Muscle layer of colon (tissue), 2 donors: ENCODE data around the gene RYR2.

Source experiments
- H3K27ac ChIP-seq: one replicate; pipeline ENCODE4 v1.7.0; 2013; ENCODE audit warnings: low read depth, mild to moderate bottlenecking, low read length, moderate library complexity
- H3K27me3 ChIP-seq, 2 donors: one replicate each; pipeline ENCODE4 v1.7.0; 2013; ENCODE audit warnings: low read length in 2 of 2, mild to moderate bottlenecking in 2 of 2; ENCODE audit not compliant: insufficient read depth in 2 of 2, control insufficient read depth in 1 of 2
- H3K36me3 ChIP-seq: one replicate; pipeline ENCODE4 v1.7.0; 2013; ENCODE audit warnings: mild to moderate bottlenecking, low read length; ENCODE audit not compliant: insufficient read depth
- H3K4me1 ChIP-seq: one replicate; pipeline ENCODE4 v1.7.0; 2013; ENCODE audit warnings: mild to moderate bottlenecking, low read length; ENCODE audit not compliant: insufficient read depth
- H3K4me3 ChIP-seq, 2 donors: one replicate each; pipeline ENCODE4 v1.7.0; 2013; ENCODE audit warnings: low read length in 2 of 2, low read depth in 1 of 2, mild to moderate bottlenecking in 1 of 2, moderate library complexity in 1 of 2
- H3K9ac ChIP-seq: one replicate; pipeline ENCODE4 v1.7.0; 2013; ENCODE audit warnings: low read length
- H3K9me3 ChIP-seq: one replicate; pipeline ENCODE4 v1.7.0; 2013; ENCODE audit warnings: mild to moderate bottlenecking, low read length
- donor health status: abdominal sarcoma.
- donor health status: Adenocarcinoma of cecum.

The RYR2 gene

GRCh38 chr1:237237721-237238120, 195.7 kb downstream of the RYR2 start:
- no peaks in the 10 kb centered on the region for H3K27me3 ChIP-seq
- H3K27ac ChIP-seq = no peak overlapping the region
- no peaks in the 10 kb centered on the region for H3K9me3 ChIP-seq
- no peak overlapping the region for H3K9ac ChIP-seq
- no peak overlapping the region for H3K4me3 ChIP-seq
- no peaks in the 10 kb centered on the region for H3K36me3 ChIP-seq
- peaks cover 19% of the 10 kb centered on the region for H3K4me1 ChIP-seq

- Histone ChIP-seq H3K9me3 (no peaks in the 10 kb centered on the region), H3K27ac (no peak overlapping the region), H3K9ac (no peak overlapping the region), H3K4me3 (no peak overlapping the region), H3K27me3 (no peaks in the 10 kb centered on the region), H3K36me3 (no peaks in the 10 kb centered on the region), H3K4me1 (peaks cover 19% of the 10 kb centered on the region)
Observed at GRCh38 chr1:237239248-237239647, 197.3 kb downstream of the RYR2 start.

GRCh38 chr1:237241038-237241437, 199.1 kb downstream of the RYR2 start:
- Histone ChIP-seq H3K36me3 (no peaks in the 10 kb centered on the region), H3K4me1 (peaks cover 9% of the 10 kb centered on the region), H3K27me3 (no peaks in the 10 kb centered on the region), H3K27ac (no peak overlapping the region), H3K9me3 (no peaks in the 10 kb centered on the region), H3K9ac (no peak overlapping the region), H3K4me3 (no peak overlapping the region)

GRCh38 chr1:237244778-237245177, 202.8 kb downstream of the RYR2 start:
- H3K27me3 ChIP-seq = no peaks in the 10 kb centered on the region
- H3K9ac ChIP-seq = no peak overlapping the region
- H3K27ac ChIP-seq = no peak overlapping the region
- peaks cover 3% of the 10 kb centered on the region for H3K4me1 ChIP-seq
- H3K4me3 ChIP-seq = no peak overlapping the region
- no peaks in the 10 kb centered on the region for H3K9me3 ChIP-seq
- no peaks in the 10 kb centered on the region for H3K36me3 ChIP-seq

- H3K4me1 ChIP-seq = no peaks in the 10 kb centered on the region
- no peaks in the 10 kb centered on the region for H3K9me3 ChIP-seq
- H3K4me3 ChIP-seq = no peak overlapping the region
- no peak overlapping the region for H3K9ac ChIP-seq
- no peaks in the 10 kb centered on the region for H3K36me3 ChIP-seq
- H3K27me3 ChIP-seq = no peaks in the 10 kb centered on the region
- H3K27ac ChIP-seq = no peak overlapping the region
Observed at GRCh38 chr1:237247442-237247841, 205.5 kb downstream of the RYR2 start.

- H3K36me3 ChIP-seq = no peaks in the 10 kb centered on the region
- H3K27me3 ChIP-seq = no peaks in the 10 kb centered on the region
- H3K27ac ChIP-seq = no peak overlapping the region
- H3K9me3 ChIP-seq = no peaks in the 10 kb centered on the region
- no peaks in the 10 kb centered on the region for H3K4me1 ChIP-seq
- no peak overlapping the region for H3K9ac ChIP-seq
- no peak overlapping the region for H3K4me3 ChIP-seq
Observed at GRCh38 chr1:237249120-237249519, 207.1 kb downstream of the RYR2 start.

- Histone ChIP-seq H3K9me3 (no peaks in the 10 kb centered on the region), H3K27ac (no peak overlapping the region), H3K27me3 (no peaks in the 10 kb centered on the region), H3K9ac (no peak overlapping the region), H3K36me3 (no peaks in the 10 kb centered on the region), H3K4me3 (no peak overlapping the region), H3K4me1 (no peaks in the 10 kb centered on the region)
Observed at GRCh38 chr1:237250055-237250454, 208.1 kb downstream of the RYR2 start.

- Histone ChIP-seq H3K36me3 (no peaks in the 10 kb centered on the region), H3K9me3 (no peaks in the 10 kb centered on the region), H3K4me1 (peaks cover 11% of the 10 kb centered on the region), H3K27me3 (no peaks in the 10 kb centered on the region), H3K4me3 (no peak overlapping the region), H3K9ac (no peak overlapping the region), H3K27ac (no peak overlapping the region)
Observed at GRCh38 chr1:237255071-237255470, 213.1 kb downstream of the RYR2 start.

GRCh38 chr1:237258871-237259270, 216.9 kb downstream of the RYR2 start:
- H3K4me1 ChIP-seq = peaks cover 11% of the 10 kb centered on the region
- no peak overlapping the region for H3K27ac ChIP-seq
- H3K36me3 ChIP-seq = no peaks in the 10 kb centered on the region
- no peak overlapping the region for H3K9ac ChIP-seq
- no peak overlapping the region for H3K4me3 ChIP-seq
- H3K27me3 ChIP-seq = no peaks in the 10 kb centered on the region
- H3K9me3 ChIP-seq = no peaks in the 10 kb centered on the region

GRCh38 chr1:237261198-237261597, 219.2 kb downstream of the RYR2 start:
- no peaks in the 10 kb centered on the region for H3K36me3 ChIP-seq
- no peak overlapping the region for H3K9ac ChIP-seq
- peaks cover 11% of the 10 kb centered on the region for H3K4me1 ChIP-seq
- no peak overlapping the region for H3K4me3 ChIP-seq
- no peaks in the 10 kb centered on the region for H3K9me3 ChIP-seq
- H3K27ac ChIP-seq = no peak overlapping the region
- H3K27me3 ChIP-seq = no peaks in the 10 kb centered on the region

GRCh38 chr1:237267743-237268142, 225.8 kb downstream of the RYR2 start:
- Histone ChIP-seq H3K9me3 (no peaks in the 10 kb centered on the region), H3K27me3 (no peaks in the 10 kb centered on the region), H3K36me3 (no peaks in the 10 kb centered on the region), H3K9ac (no peak overlapping the region), H3K27ac (no peak overlapping the region), H3K4me3 (no peak overlapping the region), H3K4me1 (peaks cover 10% of the 10 kb centered on the region)

- H3K9ac ChIP-seq = no peak overlapping the region
- no peaks in the 10 kb centered on the region for H3K27me3 ChIP-seq
- no peaks in the 10 kb centered on the region for H3K9me3 ChIP-seq
- H3K36me3 ChIP-seq = no peaks in the 10 kb centered on the region
- peaks cover 10% of the 10 kb centered on the region for H3K4me1 ChIP-seq
- H3K27ac ChIP-seq = no peak overlapping the region
- H3K4me3 ChIP-seq = no peak overlapping the region
Observed at GRCh38 chr1:237269938-237270337, 228.0 kb downstream of the RYR2 start.
